ENCODE results near the gene KCNJ6. TPM values are rescaled to one million over a fixed set of nuclear protein-coding genes. Genes with fewer than 3 reads are reported as not detected.

KCNJ6 gene
- total RNA-seq, 1 experiment from 2014 or later = not detected

DNA sequence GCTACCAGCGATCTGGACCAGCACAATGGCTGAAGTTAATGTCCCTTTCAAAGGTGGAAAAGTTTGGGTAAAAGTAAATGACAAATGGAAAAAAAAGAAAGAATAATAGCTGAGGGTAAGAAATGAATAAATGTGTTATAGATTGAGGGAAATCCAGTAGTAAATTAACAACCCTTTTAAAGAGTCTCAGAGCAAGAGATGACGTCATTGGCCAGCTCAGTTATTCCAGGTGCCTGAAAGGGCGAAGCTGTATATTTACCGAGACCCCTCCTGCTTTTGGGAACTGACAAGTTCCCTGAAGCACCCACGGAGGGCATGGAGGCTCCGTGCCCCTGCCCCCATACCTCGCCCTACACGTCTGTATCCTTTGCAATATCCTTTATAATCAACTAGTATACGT is 40.5 kb upstream of the KCNJ6 start:
- no peaks in the 10 kb centered on the region for H3K9me3 Mint-ChIP-seq (ENCODE audit: unreplicated experiment)
- Histone ChIP-seq H3K4me1 (no peaks in the 10 kb centered on the region), H3K4me3 (ENCODE audit: low read depth, low read length) (no peak overlapping the region), H3K27me3 (replicated peaks; ENCODE audit: control insufficient read depth, insufficient read depth, low read length) (no peaks in the 10 kb centered on the region), H3K36me3 (ENCODE audit: control insufficient read depth, insufficient read depth, low read length) (no peaks in the 10 kb centered on the region), H3K9me3 (no peaks in the 10 kb centered on the region)
- H3K36me3 Mint-ChIP-seq (ENCODE audit: insufficient read depth, unreplicated experiment) = no peaks in the 10 kb centered on the region
- no peak for DNase-seq
- ChIA-PET POLR2A (no interaction called here), CTCF (interaction anchor here (0.6 kb wide), 1 partner anchor 263 kb away, joined by 4 read pairs; no protein-coding TSS in a partner anchor)
- H3K4me1 Mint-ChIP-seq (ENCODE audit: low read depth, unreplicated experiment) = no peaks in the 10 kb centered on the region
- H3K27ac Mint-ChIP-seq (ENCODE audit: unreplicated experiment) = no peak overlapping the region
- H3K27me3 Mint-ChIP-seq (ENCODE audit: insufficient read depth, unreplicated experiment) = peaks cover 14% of the 10 kb centered on the region
- intact Hi-C loops (cut with micrococcal nuclease; ENCODE audit: unreplicated experiment) = no loop called here
- no peak overlapping the region for H3K4me3 Mint-ChIP-seq (ENCODE audit: unreplicated experiment)
- TF ChIP-seq, protein P1, sequence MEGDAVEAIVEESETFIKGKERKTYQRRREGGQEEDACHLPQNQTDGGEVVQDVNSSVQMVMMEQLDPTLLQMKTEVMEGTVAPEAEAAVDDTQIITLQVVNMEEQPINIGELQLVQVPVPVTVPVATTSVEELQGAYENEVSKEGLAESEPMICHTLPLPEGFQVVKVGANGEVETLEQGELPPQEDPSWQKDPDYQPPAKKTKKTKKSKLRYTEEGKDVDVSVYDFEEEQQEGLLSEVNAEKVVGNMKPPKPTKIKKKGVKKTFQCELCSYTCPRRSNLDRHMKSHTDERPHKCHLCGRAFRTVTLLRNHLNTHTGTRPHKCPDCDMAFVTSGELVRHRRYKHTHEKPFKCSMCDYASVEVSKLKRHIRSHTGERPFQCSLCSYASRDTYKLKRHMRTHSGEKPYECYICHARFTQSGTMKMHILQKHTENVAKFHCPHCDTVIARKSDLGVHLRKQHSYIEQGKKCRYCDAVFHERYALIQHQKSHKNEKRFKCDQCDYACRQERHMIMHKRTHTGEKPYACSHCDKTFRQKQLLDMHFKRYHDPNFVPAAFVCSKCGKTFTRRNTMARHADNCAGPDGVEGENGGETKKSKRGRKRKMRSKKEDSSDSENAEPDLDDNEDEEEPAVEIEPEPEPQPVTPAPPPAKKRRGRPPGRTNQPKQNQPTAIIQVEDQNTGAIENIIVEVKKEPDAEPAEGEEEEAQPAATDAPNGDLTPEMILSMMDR (IDR thresholded peaks at IDR 0.05; ENCODE audit: insufficient read depth in 1 of 2, low read depth in 1 of 2, low read length in 1 of 2, severe bottlenecking in 1 of 2, unreplicated experiment in 1 of 2) = no peak
- BruUV-seq (replicated peaks) = no TSS peak

GRCh38 chr21:37945036-37945435 is 28.8 kb upstream of the KCNJ6 start:
- H3K4me1 ChIP-seq = no peaks in the 10 kb centered on the region
- no peaks in the 10 kb centered on the region for H3K9me3 Mint-ChIP-seq (ENCODE audit: unreplicated experiment)
- CTCF ChIA-PET = no interaction called here
- intact Hi-C loops (cut with micrococcal nuclease; ENCODE audit: unreplicated experiment) = no loop called here
- H3K36me3 ChIP-seq (ENCODE audit: control insufficient read depth, insufficient read depth, low read length) = no peaks in the 10 kb centered on the region
- no peaks in the 10 kb centered on the region for H3K27me3 ChIP-seq (replicated peaks; ENCODE audit: control insufficient read depth, insufficient read depth, low read length)
- BruUV-seq (replicated peaks) = no TSS peak
- H3K9me3 ChIP-seq = no peaks in the 10 kb centered on the region
- H3K4me3 ChIP-seq (ENCODE audit: low read depth, low read length) = no peak overlapping the region
- no peak overlapping the region for H3K27ac Mint-ChIP-seq (ENCODE audit: unreplicated experiment)
- H3K4me3 Mint-ChIP-seq (ENCODE audit: unreplicated experiment) = no peak overlapping the region
- TF ChIP-seq, protein P1 (IDR thresholded peaks at IDR 0.05; ENCODE audit: insufficient read depth in 1 of 2, low read depth in 1 of 2, low read length in 1 of 2, severe bottlenecking in 1 of 2, unreplicated experiment in 1 of 2) = no peak
- H3K27me3 Mint-ChIP-seq (ENCODE audit: insufficient read depth, unreplicated experiment) = peaks cover 4% of the 10 kb centered on the region
- POLR2A ChIA-PET = no interaction called here
- H3K36me3 Mint-ChIP-seq (ENCODE audit: insufficient read depth, unreplicated experiment) = no peaks in the 10 kb centered on the region
- H3K4me1 Mint-ChIP-seq (ENCODE audit: low read depth, unreplicated experiment) = no peaks in the 10 kb centered on the region
- DNase-seq = no peak

DNA sequence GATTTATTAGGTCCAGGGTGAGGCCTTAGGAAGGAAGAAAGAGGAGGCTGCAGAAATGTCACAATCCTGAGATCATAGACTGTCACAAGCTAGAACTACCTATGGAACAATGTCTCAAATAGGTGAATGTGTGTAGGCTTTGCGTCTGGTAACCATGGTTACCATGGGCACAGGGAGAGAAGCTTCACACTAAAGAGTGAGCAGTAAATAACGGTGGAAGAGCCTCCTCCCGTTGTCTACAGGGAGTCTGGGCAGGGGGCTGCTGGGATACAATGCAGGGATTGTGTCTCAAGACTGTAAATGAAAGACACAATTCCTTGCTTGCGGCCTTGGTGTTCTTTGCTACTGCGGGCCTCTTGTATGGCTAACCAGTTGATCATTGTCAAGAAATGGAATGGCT is 28.2 kb upstream of the KCNJ6 start:
- CTCF ChIA-PET = no interaction called here
- no TSS peak for BruUV-seq (replicated peaks)
- H3K4me1 ChIP-seq = no peaks in the 10 kb centered on the region
- no peak overlapping the region for H3K4me3 ChIP-seq (ENCODE audit: low read depth, low read length)
- TF ChIP-seq, protein P1 (IDR thresholded peaks at IDR 0.05; ENCODE audit: insufficient read depth in 1 of 2, low read depth in 1 of 2, low read length in 1 of 2, severe bottlenecking in 1 of 2, unreplicated experiment in 1 of 2) = no peak
- H3K9me3 Mint-ChIP-seq (ENCODE audit: unreplicated experiment) = no peaks in the 10 kb centered on the region
- no peaks in the 10 kb centered on the region for H3K36me3 ChIP-seq (ENCODE audit: control insufficient read depth, insufficient read depth, low read length)
- no peak for DNase-seq
- intact Hi-C loops (cut with micrococcal nuclease; ENCODE audit: unreplicated experiment) = no loop called here
- H3K4me1 Mint-ChIP-seq (ENCODE audit: low read depth, unreplicated experiment) = no peaks in the 10 kb centered on the region
- no peaks in the 10 kb centered on the region; the same call in 1 of the 2 replicates for H3K9me3 ChIP-seq
- H3K4me3 Mint-ChIP-seq (ENCODE audit: unreplicated experiment) = no peak overlapping the region
- no peak overlapping the region for H3K27ac Mint-ChIP-seq (ENCODE audit: unreplicated experiment)
- H3K27me3 Mint-ChIP-seq (ENCODE audit: insufficient read depth, unreplicated experiment) = peaks cover 6% of the 10 kb centered on the region
- POLR2A ChIA-PET = no interaction called here
- H3K27me3 ChIP-seq (replicated peaks; ENCODE audit: control insufficient read depth, insufficient read depth, low read length) = no peaks in the 10 kb centered on the region
- H3K36me3 Mint-ChIP-seq (ENCODE audit: insufficient read depth, unreplicated experiment) = no peaks in the 10 kb centered on the region

All from Caco-2 (cell line).